H9 (cell line): Measurements from ENCODE around the gene COCH. TPM values are rescaled to one million over a fixed set of nuclear protein-coding genes. Genes with fewer than 3 reads are reported as not detected.

ENCODE experiments used
- DNase-seq: peaks from one replicate; pipeline ENCODE4 v3.0.0-alpha.2; 2017
- H2AFZ ChIP-seq: one replicate; pipeline ENCODE4 v1.6.1; 2013; ENCODE audit warnings: mild to moderate bottlenecking, low read length, control low read depth, moderate library complexity
- H2AK5ac ChIP-seq: 2 replicates; pipeline ENCODE4 v1.6.1; 2013; ENCODE audit warnings: low read length, control low read depth, mixed read lengths; ENCODE audit not compliant: insufficient read length
- H2BK120ac ChIP-seq: one replicate; pipeline ENCODE4 v1.6.1; 2013; ENCODE audit warnings: low read depth, mild to moderate bottlenecking, low read length, control low read depth, inconsistent platforms; ENCODE audit not compliant: poor library complexity, severe bottlenecking
- H2BK12ac ChIP-seq: 2 replicates; pipeline ENCODE4 v1.6.1; 2013; ENCODE audit warnings: low read length, control low read depth, mixed read lengths, low read depth; ENCODE audit not compliant: insufficient read length
- H2BK15ac ChIP-seq: 2 replicates; pipeline ENCODE4 v1.6.1; 2013; ENCODE audit warnings: low read depth, low read length, control low read depth
- H2BK20ac ChIP-seq: one replicate; pipeline ENCODE4 v1.6.1; 2013; ENCODE audit warnings: low read depth, mild to moderate bottlenecking, low read length, control low read depth, inconsistent platforms; ENCODE audit not compliant: poor library complexity, severe bottlenecking
- H2BK5ac ChIP-seq: 2 replicates; pipeline ENCODE4 v1.6.1; 2013; ENCODE audit warnings: low read length, control low read depth, mixed read lengths; ENCODE audit not compliant: insufficient read length
- H3K14ac ChIP-seq: 2 replicates; pipeline ENCODE4 v1.6.1; 2013; ENCODE audit warnings: low read length, control low read depth; ENCODE audit not compliant: insufficient read depth
- H3K18ac ChIP-seq: 2 replicates; pipeline ENCODE4 v1.6.1; 2013; ENCODE audit warnings: low read depth, mild to moderate bottlenecking, mixed read lengths, low read length, control low read depth; ENCODE audit not compliant: insufficient read length
- H3K23ac ChIP-seq: 2 replicates; pipeline ENCODE4 v1.6.1; 2013; ENCODE audit warnings: low read length, control low read depth, mixed read lengths, low read depth; ENCODE audit not compliant: insufficient read length
- H3K23me2 ChIP-seq: 2 replicates; pipeline ENCODE4 v1.6.1; 2013; ENCODE audit warnings: low read depth, mild to moderate bottlenecking, mixed read lengths, low read length, control low read depth; ENCODE audit not compliant: insufficient read length, poor library complexity, severe bottlenecking
- H3K27ac ChIP-seq: 2 replicates; pipeline ENCODE4 v1.5.1; 2013; ENCODE audit warnings: low read length, control low read depth, mixed read lengths, low read depth; ENCODE audit not compliant: insufficient read length
- H3K27me3 ChIP-seq: 2 replicates; pipeline ENCODE4 v1.6.1; 2013; ENCODE audit warnings: low read length, control low read depth, inconsistent platforms; ENCODE audit not compliant: insufficient read depth
- H3K4ac ChIP-seq: 2 replicates; pipeline ENCODE4 v1.6.1; 2013; ENCODE audit warnings: low read depth, mild to moderate bottlenecking, control low read depth, inconsistent platforms, low read length, moderate library complexity
- H3K4me1 ChIP-seq: 2 replicates; pipeline ENCODE4 v1.6.1; 2013; ENCODE audit warnings: low read length, control low read depth, inconsistent platforms; ENCODE audit not compliant: insufficient read depth
- H3K4me2 ChIP-seq: 2 replicates; pipeline ENCODE4 v1.6.1; 2013; ENCODE audit warnings: low read length, control low read depth, mixed read lengths; ENCODE audit not compliant: insufficient read length, insufficient read depth
- H3K56ac ChIP-seq: 2 replicates; pipeline ENCODE4 v1.6.1; 2013; ENCODE audit warnings: low read depth, mild to moderate bottlenecking, mixed read lengths, low read length, control low read depth; ENCODE audit not compliant: insufficient read length
- H3K79me1 ChIP-seq: 2 replicates; pipeline ENCODE4 v1.6.1; 2013; ENCODE audit warnings: low read depth, mild to moderate bottlenecking, moderate library complexity, low read length, control low read depth, inconsistent platforms; ENCODE audit not compliant: insufficient read depth, poor library complexity, severe bottlenecking
- H3K79me2 ChIP-seq: 2 replicates; pipeline ENCODE4 v1.6.1; 2013; ENCODE audit warnings: low read length, control low read depth, inconsistent platforms; ENCODE audit not compliant: insufficient read depth
- H3K9ac ChIP-seq: 2 replicates; pipeline ENCODE4 v1.6.1; 2013; ENCODE audit warnings: low read length, control low read depth, mixed read lengths; ENCODE audit not compliant: insufficient read length; ENCODE audit errors: extremely low read depth
- H3K9me3 ChIP-seq: one replicate; pipeline ENCODE4 v1.6.1; 2013; ENCODE audit warnings: low read depth, low read length, inconsistent platforms; ENCODE audit not compliant: control insufficient read depth
- H3T11ph ChIP-seq: one replicate; pipeline ENCODE4 v1.6.1; 2013; ENCODE audit warnings: mild to moderate bottlenecking, low read length, control low read depth, inconsistent platforms
- H4K20me1 ChIP-seq: one replicate; pipeline ENCODE4 v1.6.1; 2013; ENCODE audit not compliant: control insufficient read depth, insufficient read length, insufficient read depth
- H4K5ac ChIP-seq: 2 replicates; pipeline ENCODE4 v1.6.1; 2013; ENCODE audit warnings: low read depth, mild to moderate bottlenecking, mixed read lengths, low read length, control low read depth; ENCODE audit not compliant: insufficient read length
- H4K8ac ChIP-seq: replicated peaks from 2 replicates; pipeline ENCODE4 v1.6.1; 2013; ENCODE audit warnings: low read length, control low read depth, mixed read lengths, low read depth; ENCODE audit not compliant: insufficient read length
- H4K91ac ChIP-seq: 2 replicates; pipeline ENCODE4 v1.6.1; 2013; ENCODE audit warnings: low read depth, mild to moderate bottlenecking, moderate library complexity, mixed read lengths, low read length, control low read depth; ENCODE audit not compliant: insufficient read length
- H3K27ac Mint-ChIP-seq, 3 experiments: 2 replicates in 2 of 3; 3 replicates in 1 of 3; pipeline ENCODE4 v1.8.0; 2020 to 2021; ENCODE audit warnings: mixed read lengths in 3 of 3, mild to moderate bottlenecking in 1 of 3, moderate library complexity in 1 of 3
- H3K27me3 Mint-ChIP-seq: 2 replicates; pipeline ENCODE4 v1.8.0; 2021; ENCODE audit warnings: low read depth, mild to moderate bottlenecking, moderate library complexity, mixed read lengths
- H3K36me3 Mint-ChIP-seq, 3 experiments: 2 replicates in 2 of 3; 3 replicates in 1 of 3; pipeline ENCODE4 v1.8.0; 2020 to 2021; ENCODE audit warnings: low read depth in 3 of 3, mixed read lengths in 3 of 3; ENCODE audit not compliant: insufficient read depth in 1 of 3
- H3K4me1 Mint-ChIP-seq, 2 experiments: 2 replicates each; pipeline ENCODE4 v1.8.0; 2020; ENCODE audit warnings: mixed read lengths in 2 of 2
- H3K4me3 Mint-ChIP-seq, 2 experiments: 2 replicates in 1 of 2; 3 replicates in 1 of 2; pipeline ENCODE4 v1.8.0; 2020 to 2021; ENCODE audit warnings: mild to moderate bottlenecking in 2 of 2, mixed read lengths in 2 of 2, moderate library complexity in 1 of 2
- H3K9me3 Mint-ChIP-seq, 2 experiments: 2 replicates in 1 of 2; 3 replicates in 1 of 2; pipeline ENCODE4 v1.8.0; 2020; ENCODE audit warnings: mild to moderate bottlenecking in 2 of 2, mixed read lengths in 2 of 2, moderate library complexity in 1 of 2
- WGBS: extraction: QIAGEN DNeasy Blood & Tissue Kit; methylation state at CpG from one replicate; pipeline ENCODE4 v1.1.7; 2013; ENCODE audit warnings: missing lambda C conversion rate, low lambda C conversion rate, mixed read lengths; ENCODE audit not compliant: insufficient read length; ENCODE audit errors: extremely low coverage; 5-methylcytosine and 5-hydroxymethylcytosine counted together
- total RNA-seq: library from RNA; stranded (reverse); gene quantifications from 2 replicates; pipeline ENCODE4 v1.2.1, GENCODE V29; 2021
- TF ChIP-seq, protein P1 (sequence below): fragments of 200-600 bp; sonication (generic); conservative IDR thresholded peaks from 3 replicates; pipeline ENCODE4 v1.8.0; 2021; ENCODE audit warnings: antibody characterized with exemption, mild to moderate bottlenecking

The COCH gene
- total RNA-seq, 1 experiment from 2014 or later = 25.8 TPM

- Histone ChIP-seq H3K23ac (no peak overlapping the region), H4K91ac (no peak overlapping the region), H4K5ac (no peak overlapping the region), H3K4me1 (no peaks in the 10 kb centered on the region), H3K14ac (no peak overlapping the region), H2AFZ (no peak overlapping the region), H3T11ph (no peak overlapping the region), H3K4me2 (no peak overlapping the region), H3K23me2 (no peaks in the 10 kb centered on the region), H4K20me1 (no peaks in the 10 kb centered on the region), H3K9me3 (no peaks in the 10 kb centered on the region), H3K9ac (no peak overlapping the region), H3K79me1 (no peaks in the 10 kb centered on the region), H2AK5ac (no peak overlapping the region), H3K27ac (no peak overlapping the region), H2BK20ac (no peak overlapping the region), H3K79me2 (no peaks in the 10 kb centered on the region), H3K18ac (no peak overlapping the region), H3K27me3 (no peaks in the 10 kb centered on the region), H2BK5ac (no peak overlapping the region), H3K4ac (no peak overlapping the region), H2BK15ac (no peak overlapping the region), H2BK12ac (no peak overlapping the region), H2BK120ac (no peak overlapping the region), H3K56ac (no peak overlapping the region), H4K8ac (no peak overlapping the region)
- TF ChIP-seq, protein P1, sequence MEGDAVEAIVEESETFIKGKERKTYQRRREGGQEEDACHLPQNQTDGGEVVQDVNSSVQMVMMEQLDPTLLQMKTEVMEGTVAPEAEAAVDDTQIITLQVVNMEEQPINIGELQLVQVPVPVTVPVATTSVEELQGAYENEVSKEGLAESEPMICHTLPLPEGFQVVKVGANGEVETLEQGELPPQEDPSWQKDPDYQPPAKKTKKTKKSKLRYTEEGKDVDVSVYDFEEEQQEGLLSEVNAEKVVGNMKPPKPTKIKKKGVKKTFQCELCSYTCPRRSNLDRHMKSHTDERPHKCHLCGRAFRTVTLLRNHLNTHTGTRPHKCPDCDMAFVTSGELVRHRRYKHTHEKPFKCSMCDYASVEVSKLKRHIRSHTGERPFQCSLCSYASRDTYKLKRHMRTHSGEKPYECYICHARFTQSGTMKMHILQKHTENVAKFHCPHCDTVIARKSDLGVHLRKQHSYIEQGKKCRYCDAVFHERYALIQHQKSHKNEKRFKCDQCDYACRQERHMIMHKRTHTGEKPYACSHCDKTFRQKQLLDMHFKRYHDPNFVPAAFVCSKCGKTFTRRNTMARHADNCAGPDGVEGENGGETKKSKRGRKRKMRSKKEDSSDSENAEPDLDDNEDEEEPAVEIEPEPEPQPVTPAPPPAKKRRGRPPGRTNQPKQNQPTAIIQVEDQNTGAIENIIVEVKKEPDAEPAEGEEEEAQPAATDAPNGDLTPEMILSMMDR = no peak
- Mint-ChIP-seq H3K36me3 (peaks cover 3 to 9% (median 4%) of the 10 kb centered on the region in 3 experiments; a peak in 5 of 7 replicates), H3K27ac (peak overlapping the region in 2 of 3 experiments; percentile 33 to 80; a peak in 3 of 7 replicates), H3K4me1 (peaks cover 2 to 12% of the 10 kb centered on the region in 2 experiments; a peak in 3 of 4 replicates), H3K9me3 (no peaks in the 10 kb centered on the region), H3K27me3 (no peaks in the 10 kb centered on the region), H3K4me3 (no peak overlapping the region)
- WGBS = no CpG with 5 or more reads among the region's 2 CpGs
- DNase-seq = no peak
Observed at GRCh38 chr14:30925254-30925653, 50.9 kb downstream of the COCH start.
